ENCODE results near the gene DYRK1A. TPM values are rescaled to one million over a fixed set of nuclear protein-coding genes. Genes with fewer than 3 reads are reported as not detected.

DYRK1A gene
- total and polyA plus RNA-seq, 10 of the 15 experiments (the other 5 are each of a cell fraction or from before 2014, with no cell fraction given): 2.4 to 68.6 (median 30.7) TPM

DNA sequence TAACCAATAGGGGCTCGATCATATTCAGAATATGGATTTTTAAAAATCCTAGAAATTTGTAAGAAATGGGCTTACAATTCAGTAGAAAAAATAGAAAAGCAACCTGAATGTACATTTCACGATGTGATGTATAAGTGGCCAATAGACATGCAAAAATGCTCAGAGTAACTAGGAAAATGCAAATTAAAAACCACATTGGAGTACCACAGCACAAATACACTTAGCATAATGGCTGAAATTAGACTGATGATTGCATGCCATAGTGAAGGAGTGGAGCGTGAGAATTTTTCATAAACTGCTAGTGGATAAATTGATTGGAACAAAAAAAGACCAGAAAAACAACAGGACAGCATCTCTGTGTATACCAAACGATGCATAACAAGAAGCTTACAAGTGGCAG is 102.3 kb downstream of the DYRK1A start:
- 63% methylated on average over 4 of the region's 4 CpGs for WGBS (ENCODE audit: insufficient coverage, insufficient replicate concordance, low lambda C conversion rate, missing lambda C conversion rate)

GRCh38 chr21:37469441-37469840 is 102.9 kb downstream of the DYRK1A start:
- no peaks in the 10 kb centered on the region for H3K4me1 ChIP-seq (ENCODE audit: control insufficient read depth, insufficient read depth, low read length)
- H3K9ac ChIP-seq (ENCODE audit: control insufficient read depth, insufficient read depth, low read length): no peak overlapping the region
- H3K4me3 ChIP-seq: no peak overlapping the region
- DNase-seq (ENCODE audit: low read depth, low spot score): no peak
- ChIA-PET CTCF (no interaction called here), POLR2A (no interaction called here), RAD21 (ENCODE audit: unreplicated experiment) (no interaction called here), SMC1A (ENCODE audit: uncharacterized antibody, unreplicated experiment) (no interaction called here)
- ATAC-seq: no peak
- in situ Hi-C loops (cut with MboI) (no loop called here), intact Hi-C loops (cut with micrococcal nuclease; ENCODE audit: unreplicated experiment) (no loop called here)
- no TSS peak for BruUV-seq (replicated peaks)
- H3K4me2 ChIP-seq (ENCODE audit: control insufficient read depth, insufficient read depth): no peak overlapping the region
- H3K27ac ChIP-seq (ENCODE audit: control insufficient read depth, insufficient read depth): no peak overlapping the region
- FAIRE-seq: no peak
- H4K20me1 ChIP-seq (ENCODE audit: control insufficient read depth, insufficient read depth): peaks cover 3% of the 10 kb centered on the region; the same call in 1 of the 2 replicates
- H2AFZ ChIP-seq (ENCODE audit: control insufficient read depth, low read depth, low read length): no peak overlapping the region
- 100% methylated on average over 5 of the region's 5 CpGs for WGBS (ENCODE audit: insufficient coverage, insufficient replicate concordance, low lambda C conversion rate, missing lambda C conversion rate)
- no peaks in the 10 kb centered on the region for H3K9me3 ChIP-seq (replicated peaks; ENCODE audit: control insufficient read depth, insufficient read depth, low read length)
- peaks cover 3 to 12% of the 10 kb centered on the region in 2 experiments; a peak in 2 of 4 replicates for H3K36me3 ChIP-seq (ENCODE audit: control insufficient read depth in 2 of 2, insufficient read depth in 2 of 2, low read length in 1 of 2)
- H3K79me2 ChIP-seq (ENCODE audit: control insufficient read depth, insufficient read depth, low read length): peaks cover 72% of the 10 kb centered on the region
- H3K27me3 ChIP-seq (replicated peaks in 1 of 2; ENCODE audit: control insufficient read depth in 2 of 2, insufficient read depth in 2 of 2, low read length in 1 of 2): no peaks in the 10 kb centered on the region
- TF ChIP-seq ZNF217 (IDR thresholded peaks at IDR 0.05) (no peak), POU2F2 (IDR thresholded peaks at IDR 0.05; ENCODE audit: borderline replicate concordance, low read depth, low read length) (no peak), E2F8 (IDR thresholded peaks at IDR 0.05; ENCODE audit: low read depth, partially characterized antibody) (no peak), SUPT20H (IDR thresholded peaks at IDR 0.05; ENCODE audit: borderline replicate concordance, control insufficient read depth, low read depth, low read length) (no peak)
- TF ChIP-seq, protein P1, sequence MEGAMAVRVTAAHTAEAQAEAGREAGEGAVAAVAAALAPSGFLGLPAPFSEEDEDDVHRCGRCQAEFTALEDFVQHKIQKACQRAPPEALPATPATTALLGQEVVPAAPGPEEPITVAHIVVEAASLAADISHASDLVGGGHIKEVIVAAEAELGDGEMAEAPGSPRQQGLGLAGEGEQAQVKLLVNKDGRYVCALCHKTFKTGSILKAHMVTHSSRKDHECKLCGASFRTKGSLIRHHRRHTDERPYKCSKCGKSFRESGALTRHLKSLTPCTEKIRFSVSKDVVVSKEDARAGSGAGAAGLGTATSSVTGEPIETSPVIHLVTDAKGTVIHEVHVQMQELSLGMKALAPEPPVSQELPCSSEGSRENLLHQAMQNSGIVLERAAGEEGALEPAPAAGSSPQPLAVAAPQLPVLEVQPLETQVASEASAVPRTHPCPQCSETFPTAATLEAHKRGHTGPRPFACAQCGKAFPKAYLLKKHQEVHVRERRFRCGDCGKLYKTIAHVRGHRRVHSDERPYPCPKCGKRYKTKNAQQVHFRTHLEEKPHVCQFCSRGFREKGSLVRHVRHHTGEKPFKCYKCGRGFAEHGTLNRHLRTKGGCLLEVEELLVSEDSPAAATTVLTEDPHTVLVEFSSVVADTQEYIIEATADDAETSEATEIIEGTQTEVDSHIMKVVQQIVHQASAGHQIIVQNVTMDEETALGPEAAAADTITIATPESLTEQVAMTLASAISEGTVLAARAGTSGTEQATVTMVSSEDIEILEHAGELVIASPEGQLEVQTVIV (IDR thresholded peaks at IDR 0.05; ENCODE audit: borderline replicate concordance, partially characterized antibody): no peak

More for the DNA sequence above, 102.3 kb downstream of the DYRK1A start:
- ChIA-PET RAD21 (ENCODE audit: unreplicated experiment) (no interaction called here), CTCF (interaction anchor here (1.1 kb wide), 1 partner anchor 10 kb away, joined by 3 read pairs; no protein-coding TSS in a partner anchor), SMC1A (ENCODE audit: uncharacterized antibody, unreplicated experiment) (no interaction called here), POLR2A (interaction anchor here (0.7 kb wide), 1 partner anchor 117 kb away, joined by 4 read pairs; no protein-coding TSS in a partner anchor)
- Histone ChIP-seq H3K4me3 (no peak overlapping the region), H3K9me3 (replicated peaks; ENCODE audit: control insufficient read depth, insufficient read depth, low read length) (no peaks in the 10 kb centered on the region), H3K4me1 (ENCODE audit: control insufficient read depth, insufficient read depth, low read length) (no peaks in the 10 kb centered on the region), H3K36me3 (ENCODE audit: control insufficient read depth in 2 of 2, insufficient read depth in 2 of 2, low read length in 1 of 2) (peaks cover 3 to 15% of the 10 kb centered on the region in 2 experiments; a peak in 2 of 4 replicates), H4K20me1 (ENCODE audit: control insufficient read depth, insufficient read depth) (peaks cover 3% of the 10 kb centered on the region; the same call in 1 of the 2 replicates), H2AFZ (ENCODE audit: control insufficient read depth, low read depth, low read length) (no peak overlapping the region), H3K27me3 (replicated peaks in 1 of 2; ENCODE audit: control insufficient read depth in 2 of 2, insufficient read depth in 2 of 2, low read length in 1 of 2) (no peaks in the 10 kb centered on the region), H3K4me2 (ENCODE audit: control insufficient read depth, insufficient read depth) (no peak overlapping the region), H3K79me2 (ENCODE audit: control insufficient read depth, insufficient read depth, low read length) (peaks cover 76% of the 10 kb centered on the region), H3K27ac (ENCODE audit: control insufficient read depth, insufficient read depth) (no peak overlapping the region), H3K9ac (ENCODE audit: control insufficient read depth, insufficient read depth, low read length) (no peak overlapping the region)
- intact Hi-C loops (cut with micrococcal nuclease; ENCODE audit: unreplicated experiment): no loop called here
- BruUV-seq (replicated peaks): no TSS peak
- DNase-seq (ENCODE audit: low read depth, low spot score): no peak
- ATAC-seq: no peak
- no peak for TF ChIP-seq CREB1 (IDR thresholded peaks at IDR 0.05; ENCODE audit: low read depth)
- TF ChIP-seq CBX5 (IDR thresholded peaks at IDR 0.05; ENCODE audit: low read depth): no peak
- TF ChIP-seq BMI1 (IDR thresholded peaks at IDR 0.05; ENCODE audit: borderline replicate concordance): no peak
- TF ChIP-seq ZZZ3 (IDR thresholded peaks at IDR 0.05; ENCODE audit: control insufficient read depth, insufficient read length, low read depth): no peak
- TF ChIP-seq, protein P2, sequence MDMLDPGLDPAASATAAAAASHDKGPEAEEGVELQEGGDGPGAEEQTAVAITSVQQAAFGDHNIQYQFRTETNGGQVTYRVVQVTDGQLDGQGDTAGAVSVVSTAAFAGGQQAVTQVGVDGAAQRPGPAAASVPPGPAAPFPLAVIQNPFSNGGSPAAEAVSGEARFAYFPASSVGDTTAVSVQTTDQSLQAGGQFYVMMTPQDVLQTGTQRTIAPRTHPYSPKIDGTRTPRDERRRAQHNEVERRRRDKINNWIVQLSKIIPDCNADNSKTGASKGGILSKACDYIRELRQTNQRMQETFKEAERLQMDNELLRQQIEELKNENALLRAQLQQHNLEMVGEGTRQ (IDR thresholded peaks at IDR 0.05; ENCODE audit: borderline replicate concordance, low read depth, low read length): no peak
- TF ChIP-seq MYC (IDR thresholded peaks at IDR 0.05; ENCODE audit: insufficient read depth, insufficient read length, insufficient replicate concordance, low read length, severe bottlenecking): no peak
- no peak for FAIRE-seq
- in situ Hi-C loops (cut with MboI): no loop called here

All from GM12878 (cell line).